WTC11 (cell line): ENCODE measurements around the gene THOC2. TPM values are rescaled to one million over a fixed set of nuclear protein-coding genes. Genes with fewer than 3 reads are reported as not detected.
"Not testable (repeated sequence)": the region's sequence is repeated elsewhere in the genome, so short reads cannot be mapped to it uniquely, and the experiment has no call there.

Experiments used
- ATAC-seq: fragments of 200-7000 bp; cut with Tn5 transposase; 2 replicates; pipeline ENCODE4 v1.10.0; 2021; ENCODE audit warnings: mild to moderate bottlenecking, moderate library complexity
- CTCF ChIA-PET: fragments of 300-600 bp; sonication (Branson Sonifier 250); formaldehyde crosslinking; loops from one replicate; lab custom pipeline; 2021; ENCODE audit warnings: antibody characterized with exemption; lab: Charles Lee
- POLR2A ChIA-PET: fragments of 350-600 bp; sonication (Branson Sonifier 250); formaldehyde crosslinking; loops from one replicate; lab custom pipeline; 2021; ENCODE audit warnings: antibody characterized with exemption; lab: Charles Lee
- DNase-seq: peaks from one replicate; pipeline ENCODE4 v3.0.0; 2021; ENCODE audit warnings: low spot score
- H3K27ac Mint-ChIP-seq: 2 replicates; pipeline ENCODE4 v1.8.0; 2021; ENCODE audit warnings: mixed read lengths
- H3K27me3 Mint-ChIP-seq: 2 replicates; pipeline ENCODE4 v1.8.0; 2021; ENCODE audit warnings: low read depth, mild to moderate bottlenecking, moderate library complexity, mixed read lengths
- H3K36me3 Mint-ChIP-seq: 2 replicates; pipeline ENCODE4 v1.8.0; 2021; ENCODE audit warnings: mixed read lengths
- H3K4me1 Mint-ChIP-seq: 2 replicates; pipeline ENCODE4 v1.8.0; 2022; ENCODE audit warnings: mixed read lengths
- H3K4me3 Mint-ChIP-seq: 2 replicates; pipeline ENCODE4 v1.8.0; 2021; ENCODE audit warnings: mild to moderate bottlenecking, moderate library complexity, mixed read lengths
- H3K9me3 Mint-ChIP-seq: 2 replicates; pipeline ENCODE4 v1.8.0; 2021; ENCODE audit warnings: mixed read lengths
- AR ChIP-seq: fragments of 250-450 bp; sonication (Bioruptor Pico); IDR thresholded peaks from 2 replicates; pipeline ENCODE4 v1.9.0; 2021; ENCODE audit warnings: mild to moderate bottlenecking
- ATF2 ChIP-seq: sonication (generic); formaldehyde crosslinking; IDR thresholded peaks from 2 replicates; pipeline ENCODE4 v1.8.1; 2022; ENCODE audit warnings: low read depth, missing genetic modification reagents, borderline replicate concordance
- ATF3 ChIP-seq: sonication (generic); formaldehyde crosslinking; conservative IDR thresholded peaks from 2 replicates; pipeline ENCODE4 v1.8.1; 2022; ENCODE audit warnings: mild to moderate bottlenecking, missing genetic modification reagents
- ATF6 ChIP-seq: sonication (generic); formaldehyde crosslinking; IDR thresholded peaks from 2 replicates; pipeline ENCODE4 v1.8.1; 2023; ENCODE audit warnings: mild to moderate bottlenecking, missing genetic modification reagents
- CTCF ChIP-seq: fragments of 200-600 bp; IDR thresholded peaks from 2 replicates; pipeline ENCODE4 v1.8.0; 2022; ENCODE audit warnings: antibody characterized with exemption
- ESRRA ChIP-seq: sonication (generic); formaldehyde crosslinking; IDR thresholded peaks from 2 replicates; pipeline ENCODE4 v1.8.1; 2022; ENCODE audit warnings: mild to moderate bottlenecking, missing genetic modification reagents, borderline replicate concordance
- HMGA2 ChIP-seq: fragments of 250-450 bp; sonication (Bioruptor Pico); IDR thresholded peaks from 2 replicates; pipeline ENCODE4 v1.4.0; 2021; ENCODE audit warnings: mild to moderate bottlenecking, moderate library complexity
- IRF1 ChIP-seq: sonication (generic); formaldehyde crosslinking; IDR thresholded peaks from 2 replicates; pipeline ENCODE4 v1.8.0; 2023; ENCODE audit warnings: missing genetic modification reagents
- MAX ChIP-seq: sonication (generic); formaldehyde crosslinking; IDR thresholded peaks from 2 replicates; pipeline ENCODE4 v1.8.0; 2022; ENCODE audit warnings: mild to moderate bottlenecking, missing genetic modification reagents
- SMAD4 ChIP-seq: sonication (generic); formaldehyde crosslinking; IDR thresholded peaks from 2 replicates; pipeline ENCODE4 v1.8.0; 2022; ENCODE audit warnings: mild to moderate bottlenecking, missing genetic modification reagents
- USF1 ChIP-seq: sonication (generic); formaldehyde crosslinking; IDR thresholded peaks from 2 replicates; pipeline ENCODE4 v1.8.0; 2022; ENCODE audit warnings: mild to moderate bottlenecking, missing genetic modification reagents
- USF2 ChIP-seq: sonication (generic); formaldehyde crosslinking; IDR thresholded peaks from 2 replicates; pipeline ENCODE4 v1.8.1; 2023; ENCODE audit warnings: mild to moderate bottlenecking, missing genetic modification reagents, moderate library complexity
- ZNF263 ChIP-seq: sonication (generic); formaldehyde crosslinking; IDR thresholded peaks from 2 replicates; pipeline ENCODE4 v1.8.1; 2022; ENCODE audit warnings: low read depth, mild to moderate bottlenecking, moderate library complexity, missing genetic modification reagents
- ZNF281 ChIP-seq: sonication (generic); formaldehyde crosslinking; IDR thresholded peaks from 2 replicates; pipeline ENCODE4 v1.8.0; 2023; ENCODE audit warnings: mild to moderate bottlenecking, missing genetic modification reagents
- ZNF317 ChIP-seq: sonication (generic); formaldehyde crosslinking; IDR thresholded peaks from 2 replicates; pipeline ENCODE4 v1.8.1; 2023; ENCODE audit warnings: low read depth, mild to moderate bottlenecking, moderate library complexity, missing genetic modification reagents, borderline replicate concordance
- ZNF416 ChIP-seq: fragments of 250-450 bp; sonication (Bioruptor Pico); IDR thresholded peaks from 2 replicates; pipeline ENCODE4 v1.9.0; 2021; ENCODE audit warnings: mild to moderate bottlenecking, inconsistent platforms
- total RNA-seq: library from RNA; stranded (reverse); gene quantifications from 3 replicates; pipeline ENCODE4 v1.2.3, GENCODE V29; 2021

Gene THOC2
- total RNA-seq, 1 experiment from 2014 or later, result 66.1 TPM

GRCh38 chrX:123685232-123685631, 47.6 kb downstream of the THOC2 start:
- ATAC-seq, result no peak
- CTCF ChIA-PET, result no interaction called here
- peaks cover 7% of the 10 kb centered on the region for H3K4me1 Mint-ChIP-seq

GRCh38 chrX:123682186-123682585, 50.7 kb downstream of the THOC2 start:
- CTCF ChIA-PET, result no interaction called here
- Mint-ChIP-seq H3K4me3 (no peak overlapping the region), H3K36me3 (peaks cover 37% of the 10 kb centered on the region), H3K27ac (no peak overlapping the region), H3K9me3 (no peaks in the 10 kb centered on the region), H3K27me3 (no peaks in the 10 kb centered on the region), H3K4me1 (peaks cover 13% of the 10 kb centered on the region)
- POLR2A ChIA-PET, result no interaction called here
- DNase-seq (no peak), ATAC-seq (no peak)
- TF ChIP-seq USF2 (CRISPR knock-in tag) (no peak), ZNF263 (no peak), ZNF281 (CRISPR knock-in tag) (no peak), SMAD4 (CRISPR knock-in tag) (no peak), ZNF317 (CRISPR knock-in tag) (no peak), IRF1 (CRISPR knock-in tag) (no peak), ATF6 (no peak), AR (no peak), USF1 (CRISPR knock-in tag) (no peak), ESRRA (CRISPR knock-in tag) (no peak), ZNF416 (no peak), CTCF (no peak), ATF3 (CRISPR knock-in tag) (no peak), ATF2 (CRISPR knock-in tag) (no peak)

More at GRCh38 chrX:123685232-123685631, 47.6 kb downstream of the THOC2 start:
- no peaks in the 10 kb centered on the region for H3K9me3 Mint-ChIP-seq
- H3K4me3 Mint-ChIP-seq, result no peak overlapping the region
- DNase-seq, result no peak
- TF ChIP-seq MAX (CRISPR knock-in tag) (no peak), HMGA2 (CRISPR knock-in tag) (no peak)
- H3K27me3 Mint-ChIP-seq, result no peaks in the 10 kb centered on the region
- H3K36me3 Mint-ChIP-seq, result peaks cover 24% of the 10 kb centered on the region
- POLR2A ChIA-PET, result no interaction called here
- no peak overlapping the region for H3K27ac Mint-ChIP-seq

GRCh38 chrX:123679733-123680460, 53.0 kb downstream of the THOC2 start:
- H3K9me3 Mint-ChIP-seq, POLR2A ChIA-PET, CTCF ChIA-PET, H3K27ac Mint-ChIP-seq, H3K27me3 Mint-ChIP-seq, H3K4me3 Mint-ChIP-seq, DNase-seq, ATAC-seq: not testable (repeated sequence)
- Mint-ChIP-seq H3K36me3 (peaks cover 35% of the 10 kb centered on the region), H3K4me1 (peaks cover 13% of the 10 kb centered on the region)
